ENCODE measurements around the gene LUZP2.

Gene LUZP2

GRCh38 chr11:24734742-24735237 is 237.9 kb downstream of the LUZP2 start:
- DNase-seq = no peak

- DNase-seq = no peak
Observed at GRCh38 chr11:24738972-24739371, 242.1 kb downstream of the LUZP2 start.

GRCh38 chr11:24739637-24740036 is 242.8 kb downstream of the LUZP2 start:
- no peak for DNase-seq

GRCh38 chr11:24747275-24748251 is 250.7 kb downstream of the LUZP2 start:
- no peak for DNase-seq

- no peak for DNase-seq
Observed at GRCh38 chr11:24748261-24748660, 251.4 kb downstream of the LUZP2 start.

GRCh38 chr11:24754406-24754805 is 257.6 kb downstream of the LUZP2 start:
- DNase-seq = no peak

GRCh38 chr11:24755260-24755839 is 258.5 kb downstream of the LUZP2 start:
- DNase-seq = no peak

- no peak for DNase-seq
Observed at GRCh38 chr11:24759742-24760141, 262.9 kb downstream of the LUZP2 start.

GRCh38 chr11:24760681-24761080 is 263.8 kb downstream of the LUZP2 start:
- no peak for DNase-seq

GRCh38 chr11:24762076-24762475 is 265.2 kb downstream of the LUZP2 start:
- DNase-seq = no peak

- no peak for DNase-seq
Observed at GRCh38 chr11:24767411-24767810, 270.6 kb downstream of the LUZP2 start.

- DNase-seq = no peak
Observed at GRCh38 chr11:24773322-24773721, 276.5 kb downstream of the LUZP2 start.

GRCh38 chr11:24779791-24780190 is 282.9 kb downstream of the LUZP2 start:
- DNase-seq = no peak

- no peak for DNase-seq
Observed at GRCh38 chr11:24781288-24781687, 284.4 kb downstream of the LUZP2 start.

GRCh38 chr11:24793479-24793878 is 296.6 kb downstream of the LUZP2 start:
- DNase-seq = no peak

GRCh38 chr11:24794064-24794463 is 297.2 kb downstream of the LUZP2 start:
- no peak for DNase-seq

- no peak for DNase-seq
Observed at GRCh38 chr11:24805671-24806070, 308.8 kb downstream of the LUZP2 start.

GRCh38 chr11:24808173-24808572 is 311.3 kb downstream of the LUZP2 start:
- DNase-seq = no peak

- DNase-seq = no peak
Observed at GRCh38 chr11:24819006-24819405, 322.2 kb downstream of the LUZP2 start.

- DNase-seq = no peak
Observed at GRCh38 chr11:24819863-24820434, 323.1 kb downstream of the LUZP2 start.

GRCh38 chr11:24820541-24820940 is 323.7 kb downstream of the LUZP2 start:
- DNase-seq = no peak

- DNase-seq = no peak
Observed at GRCh38 chr11:24828938-24829605, 332.2 kb downstream of the LUZP2 start.

- no peak for DNase-seq
Observed at GRCh38 chr11:24833573-24833972, 336.7 kb downstream of the LUZP2 start.

Data from T-helper 9 cell (primary cell).